Measurements from ENCODE around the gene ZNF280B. TPM values are rescaled to one million over a fixed set of nuclear protein-coding genes. Genes with fewer than 3 reads are reported as not detected.
A peak's percentile ranks its signal among the peaks of the same experiment; 100 is the strongest.

The ZNF280B gene
- total and polyA plus RNA-seq, 10 of the 15 experiments (the other 5 are each of a cell fraction or from before 2014, with no cell fraction given), result 0.28 to 2.2 (median 1.1) TPM

GRCh38 chr22:22554587-22555284 is 46.2 kb upstream of the ZNF280B start (continued):
- TF ChIP-seq GABPA (IDR thresholded peaks at IDR 0.05; ENCODE audit: low read depth) (no peak), IKZF2 (IDR thresholded peaks at IDR 0.05) (peak; percentile 43 to 44; a peak in 2 of 4 replicates), RCOR1 (conservative IDR thresholded peaks at IDR 0.05; ENCODE audit: low read depth, low read length) (no peak), NBN (IDR thresholded peaks at IDR 0.05) (no peak), KDM1A (IDR thresholded peaks at IDR 0.05; ENCODE audit: borderline replicate concordance) (no peak), SMAD5 (IDR thresholded peaks at IDR 0.05; ENCODE audit: low read depth) (no peak), ASH2L (IDR thresholded peaks at IDR 0.05; ENCODE audit: borderline replicate concordance, low read depth) (no peak), HDGF (IDR thresholded peaks at IDR 0.05) (no peak), EP300 (IDR thresholded peaks at IDR 0.05; ENCODE audit: borderline replicate concordance in 1 of 2, control insufficient read depth in 1 of 2, low read depth in 2 of 2, low read length in 2 of 2) (no peak), ZNF24 (IDR thresholded peaks at IDR 0.05) (no peak), TCF12 (IDR thresholded peaks at IDR 0.05; ENCODE audit: low read depth, low read length) (no peak), RBBP5 (conservative IDR thresholded peaks at IDR 0.05) (no peak), CTCF (IDR thresholded peaks at IDR 0.05 in 2 of 3, conservative IDR thresholded peaks at IDR 0.05 in 1 of 3; ENCODE audit: control insufficient read depth in 2 of 3, extremely low read depth in 1 of 3, insufficient read depth in 1 of 3, low read depth in 3 of 3, low read length in 3 of 3) (no peak), ZNF217 (IDR thresholded peaks at IDR 0.05) (no peak), DPF2 (IDR thresholded peaks at IDR 0.05) (0 out of 2 replicates have a peak, but pooled peaks have one; percentile 36), ATF2 (IDR thresholded peaks at IDR 0.05; ENCODE audit: low read length) (no peak), BRCA1 (IDR thresholded peaks at IDR 0.05; ENCODE audit: low read depth, low read length) (no peak), REST (IDR thresholded peaks at IDR 0.05; ENCODE audit: low read depth, low read length) (no peak), POU2F2 (IDR thresholded peaks at IDR 0.05; ENCODE audit: borderline replicate concordance, low read depth, low read length) (no peak), SRF (IDR thresholded peaks at IDR 0.05; ENCODE audit: low read depth in 2 of 2, low read length in 2 of 2) (no peak), ELK1 (IDR thresholded peaks at IDR 0.05; ENCODE audit: low read depth, low read length) (no peak)

Measured in GM12878 (cell line).